NCI-H82 treated with DMSO at 0.1 percent for 48 hours (cell line): Measurements from ENCODE around the gene DPYD.

ENCODE experiments used
- DNase-seq: peaks from one replicate; lab custom pipeline; 2025; ENCODE audit not compliant: unreplicated experiment; lab: John Stamatoyannopoulos, UW

Gene DPYD

DNA sequence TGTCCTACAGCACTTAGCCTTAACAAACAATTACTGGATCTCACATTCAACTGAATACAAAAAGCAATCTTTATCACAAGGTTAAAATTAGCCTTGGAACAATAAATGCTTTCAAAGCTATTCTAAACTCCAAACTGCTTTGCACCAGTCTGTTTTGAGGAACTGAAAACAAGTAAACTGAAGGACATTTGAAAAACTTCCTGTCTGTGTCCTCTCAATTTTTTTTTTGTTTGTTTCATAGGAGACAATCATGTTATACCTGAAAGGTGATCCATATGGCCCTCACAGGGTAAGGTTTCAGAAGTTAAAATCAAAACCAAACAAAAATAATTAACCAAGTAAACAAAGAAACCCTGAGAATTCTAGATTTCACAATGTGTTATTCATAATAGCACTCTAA lies 459.1 kb downstream of the DPYD start:
- no peak for DNase-seq

- peak; percentile 74 for DNase-seq
Observed at GRCh38 chr1:97457446-97458089, 463.3 kb downstream of the DPYD start.

- no peak for DNase-seq
Observed at GRCh38 chr1:97451944-97452343, 468.9 kb downstream of the DPYD start.

- no peak for DNase-seq
Observed at GRCh38 chr1:97451046-97451826, 469.6 kb downstream of the DPYD start.

GRCh38 chr1:97441966-97442365 lies 478.9 kb downstream of the DPYD start:
- no peak for DNase-seq

DNA sequence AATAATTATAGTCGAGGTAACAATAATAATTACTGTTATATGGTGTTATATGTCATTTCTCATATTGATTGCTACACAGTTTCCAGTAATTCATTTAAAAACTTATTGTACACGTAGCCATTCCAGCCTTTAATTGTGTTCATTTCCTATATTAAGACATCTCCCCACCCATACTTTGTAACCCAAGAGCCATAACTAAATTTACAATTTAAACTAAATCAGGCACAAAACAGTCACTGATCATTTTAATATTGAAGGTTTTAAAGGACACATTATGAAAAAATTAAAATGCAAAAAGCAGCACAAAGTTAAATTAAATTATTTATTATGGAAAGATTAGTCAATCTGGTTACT lies 487.0 kb downstream of the DPYD start:
- DNase-seq, result no peak

DNA sequence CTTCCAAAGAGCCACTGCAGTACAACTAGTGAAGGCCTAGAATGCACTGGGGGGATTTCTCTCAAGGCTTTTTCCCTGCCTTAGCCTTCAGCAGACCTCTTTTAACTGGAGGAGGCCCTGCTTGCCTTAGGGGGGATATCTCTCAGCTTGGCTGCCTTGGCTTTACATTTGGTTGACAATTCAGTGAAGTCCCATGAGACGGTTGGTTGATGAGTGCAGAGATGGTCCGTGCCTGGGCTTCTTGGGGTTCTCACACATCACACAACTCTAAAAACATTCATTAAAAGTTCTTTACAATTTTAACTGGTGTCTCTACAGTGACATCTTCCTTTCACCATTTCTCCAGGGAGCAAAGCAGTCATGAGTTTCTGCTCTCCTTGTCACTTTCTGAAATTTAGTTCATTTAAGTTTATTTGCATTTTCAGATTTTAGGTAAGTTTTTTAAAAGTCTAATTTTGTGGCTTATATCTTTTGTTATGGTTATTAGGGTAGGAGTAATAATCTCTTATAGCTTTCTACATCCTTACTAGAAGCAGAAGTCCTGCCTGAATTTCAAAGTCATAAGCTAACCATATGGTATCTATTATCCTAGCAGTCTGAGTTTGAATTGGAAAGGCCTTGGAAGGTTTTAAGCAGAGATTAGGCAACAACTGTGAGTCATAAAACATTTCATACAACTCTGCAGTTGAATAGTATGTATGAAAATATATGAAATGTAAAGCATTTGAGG lies 487.6 kb downstream of the DPYD start:
- DNase-seq, result peak; percentile 42

DNA sequence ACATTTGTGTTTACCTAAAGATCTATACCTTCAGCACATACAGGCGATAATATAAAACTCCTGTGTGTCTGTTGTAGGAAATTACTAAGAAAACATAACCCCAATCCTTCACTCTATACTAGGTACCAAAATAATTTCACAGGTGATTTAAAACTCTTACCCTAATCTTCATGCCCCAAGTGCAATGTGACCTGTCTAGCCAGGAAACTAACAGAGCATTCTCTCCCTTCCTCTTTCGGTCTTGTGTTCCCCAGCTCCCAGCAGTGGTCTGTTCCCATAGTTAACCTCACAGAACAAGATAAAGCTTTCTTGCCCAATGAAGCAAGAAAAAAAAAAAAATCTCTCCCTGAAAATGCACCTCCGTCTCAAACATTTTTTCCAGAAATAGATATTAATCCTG lies 493.5 kb downstream of the DPYD start:
- no peak for DNase-seq

GRCh38 chr1:97424209-97424608 lies 496.6 kb downstream of the DPYD start:
- DNase-seq, result no peak

GRCh38 chr1:97423403-97423802 lies 497.4 kb downstream of the DPYD start:
- no peak for DNase-seq

- no peak for DNase-seq
Observed at GRCh38 chr1:97417661-97418060, 503.2 kb downstream of the DPYD start.

DNA sequence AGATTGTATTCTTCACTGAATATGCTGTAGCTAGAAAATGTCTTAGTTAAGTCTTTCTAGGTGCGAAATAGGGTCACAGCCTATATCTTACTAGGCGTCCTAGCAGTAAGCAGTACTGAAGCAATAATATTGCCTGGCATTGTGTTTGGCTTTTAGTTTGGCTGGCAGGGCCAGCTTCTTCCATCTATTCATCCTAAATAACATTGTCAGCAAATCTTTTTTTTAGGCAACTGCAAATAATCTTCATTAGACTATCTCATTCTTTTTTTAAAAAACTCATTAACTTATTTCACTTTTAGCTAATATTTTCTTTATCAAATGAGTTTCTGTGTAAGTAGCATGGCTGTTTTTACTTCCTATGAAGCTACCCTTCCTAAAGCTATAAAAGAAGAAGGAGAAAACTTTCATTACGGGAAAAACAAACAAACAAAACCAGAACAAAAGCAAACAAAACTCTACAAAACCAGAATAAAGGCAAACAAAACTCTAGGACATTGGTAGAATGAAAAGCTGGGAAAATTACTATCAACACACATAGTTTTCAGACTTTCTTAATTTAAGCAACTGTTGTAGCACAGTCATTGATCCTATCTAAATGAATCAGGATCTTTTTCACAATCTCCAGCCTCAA lies 506.0 kb downstream of the DPYD start:
- no peak for DNase-seq

- no peak for DNase-seq
Observed at GRCh38 chr1:97412737-97413136, 508.1 kb downstream of the DPYD start.

DNA sequence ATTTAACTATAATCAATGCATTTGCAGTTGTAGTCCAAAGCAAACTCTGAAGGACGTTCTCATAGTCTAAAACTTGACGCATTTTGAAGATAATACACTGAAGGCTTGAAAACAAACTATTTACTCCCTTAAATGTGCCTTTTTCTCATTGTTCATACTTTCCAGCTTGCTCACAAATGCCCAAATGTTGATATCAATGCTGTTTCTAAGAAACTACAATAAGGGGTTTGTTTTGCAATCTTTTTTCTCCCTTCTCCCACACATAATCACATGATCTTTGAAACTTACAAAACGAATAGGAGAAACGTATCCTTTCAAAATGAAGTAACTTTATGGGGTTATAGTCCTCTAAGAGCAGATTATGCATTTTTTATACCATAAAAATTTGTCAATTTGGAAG lies 508.7 kb downstream of the DPYD start:
- DNase-seq, result no peak

DNA sequence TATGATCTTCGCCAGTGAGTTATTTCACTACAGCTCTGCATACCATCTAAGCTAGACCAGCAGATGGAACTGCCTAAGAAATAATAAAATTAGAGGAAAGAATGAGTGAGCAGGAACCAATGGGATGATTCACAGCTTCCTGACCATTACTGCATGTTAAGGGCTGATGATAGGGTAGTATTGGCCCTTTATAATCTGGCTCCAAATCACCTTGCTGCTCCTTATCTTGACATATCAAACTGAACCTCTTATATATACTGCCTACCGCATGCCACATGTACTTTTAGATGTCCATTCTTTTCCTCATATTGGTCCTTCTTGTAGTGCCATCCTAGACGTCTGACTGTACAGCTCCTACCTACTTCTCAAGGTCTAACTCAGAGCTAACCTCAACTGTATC lies 524.4 kb downstream of the DPYD start:
- no peak for DNase-seq

DNA sequence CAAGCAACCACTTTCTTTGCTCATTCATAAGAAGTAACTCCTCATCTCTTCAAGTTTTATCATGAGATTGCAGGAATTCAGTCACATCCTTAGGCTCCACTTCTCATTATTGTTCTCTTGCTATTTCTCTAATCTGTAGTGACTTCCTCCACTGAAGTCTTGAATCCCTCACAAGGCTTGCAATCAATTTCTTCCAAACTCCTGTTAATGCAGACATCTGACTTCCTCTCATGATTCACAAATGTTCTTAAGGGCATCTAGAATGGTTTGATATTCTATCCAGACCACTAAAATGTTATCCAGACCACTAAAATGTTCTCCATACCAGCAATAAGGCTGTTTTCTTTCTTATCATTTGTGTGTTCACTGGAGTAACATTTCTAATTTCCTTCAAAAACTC lies 528.1 kb downstream of the DPYD start:
- no peak for DNase-seq

DNA sequence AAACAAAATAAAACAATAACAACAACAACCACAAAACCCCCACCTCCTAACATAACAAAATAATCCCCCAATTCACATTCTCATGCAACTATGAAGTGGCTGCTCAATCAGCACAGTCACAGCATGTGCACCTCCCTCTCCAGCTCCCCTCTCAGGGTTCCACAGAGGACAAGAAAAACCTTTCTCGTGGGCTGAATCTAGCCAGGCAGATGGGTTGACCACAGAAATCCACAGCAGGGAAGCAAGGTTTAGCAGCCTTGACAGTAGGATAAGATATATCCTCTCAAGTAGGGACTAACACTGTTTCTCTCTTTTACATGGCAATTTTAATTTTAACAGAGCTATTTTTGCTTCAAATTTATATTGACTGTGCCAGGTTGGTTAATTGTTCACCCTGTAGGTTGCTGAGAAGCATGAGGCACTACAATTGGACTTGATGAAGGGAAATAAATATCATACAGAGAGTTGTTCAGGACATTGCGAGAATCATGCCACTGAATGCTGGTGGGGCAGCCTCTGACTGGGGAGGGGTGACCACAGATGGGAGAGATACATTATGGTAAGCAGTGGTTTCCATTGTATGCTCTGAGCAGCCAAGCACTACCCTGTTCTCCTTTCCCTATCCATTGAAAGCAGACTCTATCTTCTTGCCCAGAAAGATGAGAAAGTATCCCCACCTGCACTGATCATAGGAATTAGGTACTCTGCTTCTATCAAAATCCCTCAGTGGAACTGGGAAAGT lies 535.1 kb downstream of the DPYD start:
- DNase-seq, result no peak

- DNase-seq, result peak; percentile 16
Observed at GRCh38 chr1:97384294-97384968, 536.4 kb downstream of the DPYD start.

DNA sequence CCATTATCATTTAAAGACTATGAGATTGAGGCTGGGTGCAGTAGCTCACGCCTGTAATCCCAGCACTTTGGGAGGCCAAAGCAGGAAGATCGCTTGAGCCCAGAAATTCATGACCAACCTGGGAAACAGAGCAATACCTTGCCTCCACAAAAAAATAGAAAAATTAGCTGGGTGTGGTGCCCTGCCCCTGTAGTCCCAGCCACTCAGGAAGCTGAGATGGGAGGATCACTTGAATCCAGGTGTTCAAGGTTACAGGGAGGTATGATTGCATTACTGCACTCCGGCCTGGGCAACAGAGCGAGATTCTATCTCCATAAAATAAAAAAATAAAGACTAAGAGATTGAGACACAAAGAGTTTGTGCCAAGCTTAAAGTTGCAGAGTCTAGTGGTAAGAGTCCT lies 537.0 kb downstream of the DPYD start:
- no peak for DNase-seq

DNA sequence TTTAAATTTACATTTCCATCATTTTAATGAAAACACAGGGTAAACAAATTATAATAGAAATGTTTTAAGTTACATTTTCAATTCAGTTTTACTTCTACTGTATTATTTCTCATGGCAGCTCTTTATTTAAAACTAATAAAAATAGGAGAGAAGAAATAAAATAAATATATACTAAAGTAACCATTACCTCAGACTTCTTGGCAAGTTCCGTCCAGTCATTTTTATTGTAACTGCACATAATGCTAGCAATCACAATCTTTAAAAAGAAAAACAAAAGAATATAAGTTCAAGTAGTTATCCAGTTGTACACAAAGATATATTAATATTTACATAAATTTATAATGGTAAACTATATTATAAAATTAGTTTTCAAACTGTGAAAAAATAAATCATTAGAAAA lies 538.6 kb downstream of the DPYD start:
- DNase-seq, result no peak
